GM12801 (cell line): Measurements from ENCODE around the gene RBBP4.

Experiments
- TF ChIP-seq, protein P1 (sequence below): IDR thresholded peaks from one replicate; pipeline ENCODE4 v1.5.1; 2011; ENCODE audit warnings: control low read depth; ENCODE audit not compliant: insufficient read length; ENCODE audit errors: extremely low read depth

Gene RBBP4

DNA sequence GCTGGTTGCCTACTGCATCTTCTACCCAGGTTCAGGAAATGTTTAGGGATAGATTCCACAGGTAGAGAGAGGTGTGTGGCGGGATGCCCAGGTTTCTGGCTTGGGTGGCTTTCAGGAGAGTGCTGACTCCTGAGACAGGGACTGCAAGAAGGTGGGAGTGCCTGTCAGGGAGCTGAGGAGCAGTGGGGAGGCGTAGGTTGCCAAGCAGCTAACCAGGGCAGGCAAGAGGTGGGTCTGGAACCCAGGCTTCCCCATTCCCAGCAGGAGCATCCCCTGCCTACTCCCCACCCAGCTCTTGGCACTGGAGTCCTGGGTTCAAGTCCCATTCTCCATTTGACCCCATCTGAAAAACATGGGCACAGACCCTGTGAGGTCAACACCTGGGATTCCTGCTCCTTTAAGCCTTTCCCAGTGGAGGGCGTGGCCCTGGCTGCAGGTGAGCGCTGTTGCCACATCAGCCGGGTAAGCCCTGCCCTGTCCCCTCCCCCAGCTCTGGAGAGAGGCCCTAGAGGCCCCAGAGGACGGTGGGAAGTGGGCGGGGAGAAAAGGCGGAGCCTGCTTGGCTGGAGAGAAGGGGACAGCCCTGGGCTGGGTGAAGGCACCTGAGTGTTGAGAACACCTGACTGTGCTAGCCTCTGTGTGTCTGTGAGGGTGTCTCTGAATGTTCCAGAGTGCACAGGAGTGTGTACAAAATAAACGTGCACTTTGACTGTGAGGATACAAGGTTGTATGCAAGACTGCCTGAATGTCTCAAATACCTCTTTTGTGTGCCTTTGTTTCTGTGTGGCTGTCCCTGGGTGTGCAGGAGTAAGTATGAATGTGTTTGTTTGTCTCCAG lies 65.5 kb downstream of the RBBP4 start:
- TF ChIP-seq, protein P1, sequence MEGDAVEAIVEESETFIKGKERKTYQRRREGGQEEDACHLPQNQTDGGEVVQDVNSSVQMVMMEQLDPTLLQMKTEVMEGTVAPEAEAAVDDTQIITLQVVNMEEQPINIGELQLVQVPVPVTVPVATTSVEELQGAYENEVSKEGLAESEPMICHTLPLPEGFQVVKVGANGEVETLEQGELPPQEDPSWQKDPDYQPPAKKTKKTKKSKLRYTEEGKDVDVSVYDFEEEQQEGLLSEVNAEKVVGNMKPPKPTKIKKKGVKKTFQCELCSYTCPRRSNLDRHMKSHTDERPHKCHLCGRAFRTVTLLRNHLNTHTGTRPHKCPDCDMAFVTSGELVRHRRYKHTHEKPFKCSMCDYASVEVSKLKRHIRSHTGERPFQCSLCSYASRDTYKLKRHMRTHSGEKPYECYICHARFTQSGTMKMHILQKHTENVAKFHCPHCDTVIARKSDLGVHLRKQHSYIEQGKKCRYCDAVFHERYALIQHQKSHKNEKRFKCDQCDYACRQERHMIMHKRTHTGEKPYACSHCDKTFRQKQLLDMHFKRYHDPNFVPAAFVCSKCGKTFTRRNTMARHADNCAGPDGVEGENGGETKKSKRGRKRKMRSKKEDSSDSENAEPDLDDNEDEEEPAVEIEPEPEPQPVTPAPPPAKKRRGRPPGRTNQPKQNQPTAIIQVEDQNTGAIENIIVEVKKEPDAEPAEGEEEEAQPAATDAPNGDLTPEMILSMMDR, result no peak

DNA sequence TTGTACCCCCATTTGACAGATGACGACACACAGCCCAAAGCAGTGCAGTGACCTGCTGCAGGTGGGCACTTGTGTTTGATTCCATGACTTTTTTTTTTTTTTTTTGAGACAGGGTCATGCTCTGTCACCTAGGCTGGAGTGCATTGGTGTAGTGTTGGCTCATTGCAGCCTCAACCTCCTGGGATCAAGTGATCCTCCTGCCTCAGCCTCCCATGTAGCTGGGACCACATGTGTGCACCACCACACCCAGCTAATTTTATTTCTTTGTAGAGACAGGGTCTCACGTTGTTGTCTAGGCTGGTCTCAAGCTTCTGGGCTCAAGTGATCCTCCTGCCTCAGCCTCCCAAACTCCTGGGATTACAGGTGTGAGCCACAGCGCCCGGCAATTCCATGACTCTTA lies 66.5 kb downstream of the RBBP4 start:
- TF ChIP-seq, protein P1, result no peak

DNA sequence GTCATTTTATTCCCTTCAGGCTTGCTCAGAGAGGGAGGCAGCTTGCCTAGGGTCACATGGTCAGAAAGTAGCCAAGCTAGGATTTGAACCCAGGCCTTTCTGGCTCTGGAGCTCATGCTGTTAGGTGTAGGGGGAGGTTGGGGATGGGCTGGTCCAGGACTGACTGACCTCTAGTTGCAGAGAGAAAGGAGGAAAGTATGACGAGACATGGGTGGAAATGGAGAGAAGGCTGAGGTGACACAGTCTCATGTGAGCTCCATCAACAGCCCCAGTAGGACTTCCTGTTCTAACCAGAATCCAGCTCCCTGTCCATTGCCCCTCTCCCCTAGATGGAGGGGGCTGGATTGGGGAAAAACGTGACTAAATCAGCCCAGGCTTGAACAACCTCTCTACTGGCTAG lies 67.0 kb downstream of the RBBP4 start:
- TF ChIP-seq, protein P1, result no peak

DNA sequence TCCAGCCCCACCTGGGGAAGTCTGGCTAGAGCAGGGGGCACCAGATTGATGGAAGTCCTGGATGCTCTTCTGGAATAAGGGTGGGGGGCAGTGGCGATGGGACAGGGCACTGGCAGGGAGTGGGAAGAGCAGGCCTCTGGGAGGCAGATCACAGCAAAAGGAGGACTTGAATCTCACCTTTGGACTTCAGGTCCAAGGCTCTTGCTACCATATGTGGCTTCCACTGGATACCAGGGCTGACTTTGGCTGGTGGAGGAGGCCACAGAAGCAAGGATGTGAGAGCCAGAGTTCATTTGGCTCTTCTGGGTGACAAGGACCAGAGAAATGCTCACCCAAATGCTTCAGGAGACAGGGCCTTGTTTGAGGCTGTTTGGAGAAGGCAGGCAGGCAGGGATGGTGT lies 67.5 kb downstream of the RBBP4 start:
- TF ChIP-seq, protein P1, result no peak

- TF ChIP-seq, protein P1, result no peak
These were observed 68.8 kb downstream of the RBBP4 start for GRCh38 chr1:32719681-32720275.

DNA sequence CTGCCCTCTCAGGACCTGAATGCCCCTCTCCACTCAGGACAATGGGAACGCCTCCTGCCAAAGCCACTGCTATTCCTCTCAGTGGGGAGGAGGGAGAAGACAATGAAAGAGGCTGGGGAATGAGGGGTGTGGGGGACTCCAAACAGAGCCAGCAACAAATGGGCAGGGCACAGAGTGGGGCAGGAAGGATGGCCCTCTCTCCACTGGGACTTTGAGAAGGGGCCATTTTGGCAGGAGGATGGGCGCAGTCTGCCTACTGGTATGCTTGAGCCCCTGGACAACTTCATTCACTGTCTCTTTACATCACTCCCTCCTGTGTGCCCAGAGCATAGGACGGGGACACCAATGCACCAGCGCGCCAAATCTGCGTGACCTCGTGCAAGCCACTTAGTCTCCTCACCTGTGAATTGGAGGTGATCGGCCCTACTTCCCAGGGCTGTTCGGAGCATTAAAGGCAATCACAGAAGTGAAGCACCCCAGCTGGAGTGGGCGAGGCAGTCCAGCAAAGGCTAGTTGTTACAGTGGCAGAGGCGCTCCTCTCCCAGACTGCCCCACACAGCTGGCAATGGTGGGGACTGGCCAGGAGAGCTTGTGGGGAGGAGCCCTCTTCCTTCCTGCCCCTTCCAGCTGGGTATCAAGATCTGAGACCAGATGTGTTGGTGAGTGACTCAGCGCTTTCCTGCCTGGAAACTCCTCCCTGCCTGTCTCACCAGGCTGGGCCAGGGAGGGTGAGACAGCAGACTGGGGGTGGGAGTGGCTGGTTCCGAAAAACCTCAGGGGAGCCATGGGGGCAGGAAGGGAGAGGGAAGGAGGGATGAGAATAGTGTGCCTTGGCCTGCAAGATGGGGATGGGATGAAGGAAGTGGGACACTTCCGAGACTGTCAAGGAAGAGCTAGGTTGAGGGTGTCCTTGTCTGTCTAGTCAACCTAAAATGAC lies 73.9 kb downstream of the RBBP4 start:
- TF ChIP-seq, protein P1, result no peak

GRCh38 chr1:32725615-32725982 lies 74.6 kb downstream of the RBBP4 start:
- TF ChIP-seq, protein P1, result no peak
